Type B pancreatic cell (in vitro differentiated cells): Measurements from ENCODE around the gene LSMEM2. TPM values are rescaled to one million over a fixed set of nuclear protein-coding genes. Genes with fewer than 3 reads are reported as not detected.
A peak's percentile ranks its signal among the peaks of the same experiment; 100 is the strongest.

Experiments
- DNase-seq: peaks from one replicate; pipeline ENCODE4 v3.0.0; 2021; ENCODE audit warnings: mixed read lengths; ENCODE audit not compliant: unreplicated experiment; ENCODE audit errors: extremely low spot score
- H3K27ac Mint-ChIP-seq: 2 replicates; pipeline ENCODE4 v1.8.0; 2021; ENCODE audit warnings: mild to moderate bottlenecking, mixed read lengths
- H3K27me3 Mint-ChIP-seq: 2 replicates; pipeline ENCODE4 v1.8.0; 2021; ENCODE audit warnings: mixed read lengths
- H3K36me3 Mint-ChIP-seq: 2 replicates; pipeline ENCODE4 v1.8.0; 2021; ENCODE audit warnings: mixed read lengths
- H3K4me1 Mint-ChIP-seq: one replicate; pipeline ENCODE4 v1.8.0; 2021; ENCODE audit warnings: mixed read lengths; ENCODE audit not compliant: unreplicated experiment
- H3K4me3 Mint-ChIP-seq: 2 replicates; pipeline ENCODE4 v1.8.0; 2021; ENCODE audit warnings: mild to moderate bottlenecking, mixed read lengths
- H3K9me3 Mint-ChIP-seq: 2 replicates; pipeline ENCODE4 v1.8.0; 2021; ENCODE audit warnings: mixed read lengths
- CTCF ChIP-seq: fragments of 200-600 bp; sonication (generic); conservative IDR thresholded peaks from 2 replicates; pipeline ENCODE4 v1.5.0; 2021; ENCODE audit warnings: antibody characterized with exemption, mild to moderate bottlenecking
- total RNA-seq: library from RNA; stranded (reverse); gene quantifications from 2 replicates; pipeline ENCODE4 v1.2.1, GENCODE V29; 2021; ENCODE audit warnings: low replicate concordance

The LSMEM2 gene
- total RNA-seq, 1 donor from 2014 or later = not detected

GRCh38 chr3:50318615-50319014 lies 39.7 kb downstream of the LSMEM2 start:
- Mint-ChIP-seq H3K4me3 (peak overlapping the region; percentile 77), H3K9me3 (no peaks in the 10 kb centered on the region), H3K27ac (peak overlapping the region; percentile 98), H3K36me3 (peaks cover 21% of the 10 kb centered on the region), H3K27me3 (no peaks in the 10 kb centered on the region), H3K4me1 (peaks cover 32% of the 10 kb centered on the region)
- TF ChIP-seq CTCF = no peak
- DNase-seq = no peak

GRCh38 chr3:50319181-50319893 lies 40.5 kb downstream of the LSMEM2 start:
- DNase-seq = no peak
- no peak for TF ChIP-seq CTCF
- Mint-ChIP-seq H3K4me3 (peak overlapping the region; percentile 95), H3K4me1 (peaks cover 32% of the 10 kb centered on the region), H3K9me3 (no peaks in the 10 kb centered on the region), H3K27ac (peak overlapping the region; percentile 98), H3K36me3 (peaks cover 15% of the 10 kb centered on the region), H3K27me3 (no peaks in the 10 kb centered on the region)

DNA sequence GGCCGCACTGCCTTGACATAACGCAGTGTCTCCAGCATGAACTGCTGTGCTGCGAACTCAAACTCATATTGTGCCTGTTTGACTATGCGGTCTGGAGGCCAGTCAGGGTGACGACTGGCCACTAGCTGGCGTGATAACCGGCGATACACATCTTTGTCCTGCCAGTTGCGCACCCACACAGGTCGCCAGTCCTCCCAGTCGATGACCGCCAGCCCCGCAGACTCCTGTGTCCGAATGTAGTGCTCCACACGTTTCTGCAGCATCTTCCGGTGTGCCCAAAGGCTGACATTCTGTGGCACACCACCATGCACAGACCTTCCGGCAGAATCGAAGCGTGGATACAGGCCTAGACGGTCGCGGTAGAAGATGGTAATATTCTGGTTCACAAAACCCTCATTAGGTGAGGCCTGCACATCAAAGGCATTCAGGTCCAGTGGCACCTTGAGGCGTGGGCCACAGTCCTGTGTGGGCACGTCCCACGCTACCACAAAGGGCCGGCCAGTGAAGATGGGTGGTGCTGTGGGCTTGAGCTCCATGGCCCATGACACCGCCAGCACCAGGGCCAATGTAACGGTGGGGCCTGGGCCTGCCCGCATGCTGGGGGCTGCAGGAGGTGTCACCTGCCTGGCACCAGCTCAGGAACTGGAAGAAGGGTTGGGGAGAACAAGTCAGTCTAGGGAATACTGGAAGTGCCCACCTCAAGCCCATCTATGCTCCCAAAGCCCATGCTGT lies 41.2 kb downstream of the LSMEM2 start:
- no peaks in the 10 kb centered on the region for H3K9me3 Mint-ChIP-seq
- peaks cover 18% of the 10 kb centered on the region for H3K36me3 Mint-ChIP-seq
- TF ChIP-seq CTCF = no peak
- H3K4me3 Mint-ChIP-seq = peak overlapping the region; percentile 95
- no peak for DNase-seq
- H3K27ac Mint-ChIP-seq = peak overlapping the region; percentile 98
- H3K27me3 Mint-ChIP-seq = no peaks in the 10 kb centered on the region
- H3K4me1 Mint-ChIP-seq = peaks cover 38% of the 10 kb centered on the region

DNA sequence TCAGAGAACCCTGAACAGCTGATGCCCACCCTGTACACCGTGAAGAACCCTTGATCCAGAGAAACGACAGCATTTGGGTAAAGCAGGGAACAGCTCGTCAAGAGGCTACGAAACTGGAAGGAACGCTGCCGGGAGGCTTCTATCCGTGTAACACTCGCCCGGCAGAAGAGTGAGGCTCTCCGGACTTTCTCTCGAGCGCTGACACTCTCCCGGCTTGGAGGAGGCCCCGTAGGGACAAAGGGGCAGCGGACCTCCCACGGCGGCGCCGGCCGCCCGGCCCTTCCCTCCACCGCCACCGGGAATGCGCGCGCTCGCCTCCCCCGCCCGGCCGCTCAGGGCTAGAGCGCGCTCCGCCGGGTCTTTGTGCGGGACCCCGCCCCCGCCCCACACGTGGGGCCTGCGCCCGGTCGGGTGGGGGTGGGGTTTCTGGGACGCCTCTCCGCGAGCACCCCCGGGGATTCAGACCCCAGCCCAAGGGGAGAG lies 42.0 kb downstream of the LSMEM2 start:
- no peak for TF ChIP-seq CTCF
- DNase-seq = peak; percentile 88
- H3K27ac Mint-ChIP-seq = peak overlapping the region; percentile 98
- peaks cover 15% of the 10 kb centered on the region for H3K36me3 Mint-ChIP-seq
- no peaks in the 10 kb centered on the region for H3K27me3 Mint-ChIP-seq
- peaks cover 36% of the 10 kb centered on the region for H3K4me1 Mint-ChIP-seq
- H3K4me3 Mint-ChIP-seq = peak overlapping the region; percentile 95
- no peaks in the 10 kb centered on the region for H3K9me3 Mint-ChIP-seq

GRCh38 chr3:50321336-50322114 lies 42.6 kb downstream of the LSMEM2 start:
- DNase-seq = peak; percentile 92
- peaks cover 10% of the 10 kb centered on the region for H3K36me3 Mint-ChIP-seq
- peaks cover 32% of the 10 kb centered on the region for H3K4me1 Mint-ChIP-seq
- no peaks in the 10 kb centered on the region for H3K27me3 Mint-ChIP-seq
- peak overlapping the region; percentile 95 for H3K27ac Mint-ChIP-seq
- TF ChIP-seq CTCF = peak; percentile 79
- peak overlapping the region; percentile 89 for H3K4me3 Mint-ChIP-seq
- no peaks in the 10 kb centered on the region for H3K9me3 Mint-ChIP-seq
